SU-DHL-6 (cell line): ENCODE results near the gene AGPAT4.

ENCODE experiments used
- H2AFZ ChIP-seq: fragments of 200-600 bp; sonication (generic); 2 replicates; pipeline ENCODE4 v1.6.1; 2014; ENCODE audit warnings: low read depth, mild to moderate bottlenecking, moderate library complexity, mixed read lengths, antibody characterized with exemption, low read length; ENCODE audit not compliant: severe bottlenecking
- H3F3A ChIP-seq: fragments of 200-600 bp; shearing (Covaris generic); 2 replicates; pipeline ENCODE4 v1.6.0; 2016; ENCODE audit warnings: antibody characterized with exemption, mild to moderate bottlenecking; ENCODE audit not compliant: insufficient read depth
- H3K27ac ChIP-seq: fragments of 200-600 bp; sonication (generic); 2 replicates; pipeline ENCODE4 v1.5.1; 2016; ENCODE audit warnings: low read depth, mild to moderate bottlenecking, low read length, moderate library complexity, mixed read lengths
- H3K27me3 ChIP-seq: fragments of 200-600 bp; sonication (generic), shearing (Covaris generic); 2 replicates; pipeline ENCODE4 v1.6.0; 2014; ENCODE audit warnings: mild to moderate bottlenecking, low read length
- H3K36me3 ChIP-seq: fragments of 200-600 bp; sonication (generic); 2 replicates; pipeline ENCODE4 v1.6.1; 2014; ENCODE audit warnings: mild to moderate bottlenecking, low read length, mixed read lengths
- H3K4me2 ChIP-seq: fragments of 300-600, 200-600 bp; shearing (Covaris generic), sonication (generic); 2 replicates; pipeline ENCODE4 v1.6.0; 2014; ENCODE audit warnings: low read length, low read depth, mild to moderate bottlenecking; ENCODE audit not compliant: poor library complexity, severe bottlenecking
- H3K4me3 ChIP-seq: fragments of 200-600 bp; sonication (generic); 2 replicates; pipeline ENCODE4 v1.5.1; 2014; ENCODE audit warnings: antibody characterized with exemption, low read length, mild to moderate bottlenecking, mixed read lengths; ENCODE audit not compliant: insufficient read depth, poor library complexity, severe bottlenecking
- H3K79me2 ChIP-seq: fragments of 200-600 bp; sonication (generic); 2 replicates; pipeline ENCODE4 v1.6.1; 2014; ENCODE audit warnings: mild to moderate bottlenecking, low read length, moderate library complexity; ENCODE audit not compliant: insufficient read depth
- H3K9ac ChIP-seq: fragments of 200-600 bp; sonication (generic); 2 replicates; pipeline ENCODE4 v1.7.0; 2014; ENCODE audit warnings: mild to moderate bottlenecking, low read length
- H3K9me2 ChIP-seq: fragments of 200-600 bp; sonication (generic); replicated peaks from 2 replicates; pipeline ENCODE4 v1.6.1; 2014; ENCODE audit warnings: low read length; ENCODE audit not compliant: insufficient read depth
- H3K9me3 ChIP-seq: fragments of 200-600 bp; sonication (generic); 2 replicates; pipeline ENCODE4 v1.6.1; 2014; ENCODE audit warnings: low read length, mixed read lengths; ENCODE audit not compliant: insufficient read depth
- H4K20me1 ChIP-seq: fragments of 200-600 bp; sonication (generic); 2 replicates; pipeline ENCODE4 v1.6.1; 2014; ENCODE audit warnings: low read depth, mild to moderate bottlenecking, antibody characterized with exemption, low read length, moderate library complexity, mixed read lengths
- EZH2phosphoT487 ChIP-seq: fragments of 200-600 bp; sonication (generic), shearing (Covaris generic); conservative IDR thresholded peaks from 2 replicates; pipeline ENCODE4 v1.6.1; 2018; ENCODE audit warnings: mild to moderate bottlenecking, antibody characterized with exemption, low read length, moderate library complexity, mixed read lengths
- TF ChIP-seq, protein P1 (sequence below): fragments of 200-600 bp; sonication (generic); IDR thresholded peaks from one replicate; pipeline ENCODE4 v1.5.1; 2017; ENCODE audit warnings: antibody characterized with exemption, mild to moderate bottlenecking, low read length, moderate library complexity; ENCODE audit not compliant: insufficient read depth, poor library complexity, severe bottlenecking

AGPAT4 gene

DNA sequence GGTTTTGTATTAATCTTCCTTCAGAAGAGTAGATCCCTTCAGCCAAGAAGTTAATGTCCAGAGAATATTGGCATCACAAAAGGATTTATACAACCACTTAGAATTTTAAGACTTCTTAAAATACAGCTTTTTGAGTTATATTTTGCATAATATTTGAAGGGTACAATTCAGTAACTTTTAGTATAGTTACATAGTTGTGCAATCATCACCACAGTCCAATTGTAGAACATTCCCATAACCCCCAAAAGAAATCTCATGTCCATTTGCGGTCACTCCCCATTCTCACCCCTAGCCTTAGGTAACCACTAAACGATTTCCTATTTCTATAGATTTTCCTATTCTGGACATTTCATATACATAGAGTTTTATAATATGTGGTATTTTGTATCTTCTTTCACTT is 155.9 kb downstream of the AGPAT4 start:
- Histone ChIP-seq H2AFZ (no peak overlapping the region), H3K4me3 (no peak overlapping the region), H3K27ac (no peak overlapping the region), H3K9me2 (no peaks in the 10 kb centered on the region), H3K27me3 (no peaks in the 10 kb centered on the region), H3F3A (no peaks in the 10 kb centered on the region), H3K4me2 (no peak overlapping the region), H3K9ac (no peak overlapping the region), H3K36me3 (peaks cover 18% of the 10 kb centered on the region), H3K9me3 (no peaks in the 10 kb centered on the region), H4K20me1 (no peaks in the 10 kb centered on the region), H3K79me2 (no peaks in the 10 kb centered on the region)
- TF ChIP-seq, protein P1, sequence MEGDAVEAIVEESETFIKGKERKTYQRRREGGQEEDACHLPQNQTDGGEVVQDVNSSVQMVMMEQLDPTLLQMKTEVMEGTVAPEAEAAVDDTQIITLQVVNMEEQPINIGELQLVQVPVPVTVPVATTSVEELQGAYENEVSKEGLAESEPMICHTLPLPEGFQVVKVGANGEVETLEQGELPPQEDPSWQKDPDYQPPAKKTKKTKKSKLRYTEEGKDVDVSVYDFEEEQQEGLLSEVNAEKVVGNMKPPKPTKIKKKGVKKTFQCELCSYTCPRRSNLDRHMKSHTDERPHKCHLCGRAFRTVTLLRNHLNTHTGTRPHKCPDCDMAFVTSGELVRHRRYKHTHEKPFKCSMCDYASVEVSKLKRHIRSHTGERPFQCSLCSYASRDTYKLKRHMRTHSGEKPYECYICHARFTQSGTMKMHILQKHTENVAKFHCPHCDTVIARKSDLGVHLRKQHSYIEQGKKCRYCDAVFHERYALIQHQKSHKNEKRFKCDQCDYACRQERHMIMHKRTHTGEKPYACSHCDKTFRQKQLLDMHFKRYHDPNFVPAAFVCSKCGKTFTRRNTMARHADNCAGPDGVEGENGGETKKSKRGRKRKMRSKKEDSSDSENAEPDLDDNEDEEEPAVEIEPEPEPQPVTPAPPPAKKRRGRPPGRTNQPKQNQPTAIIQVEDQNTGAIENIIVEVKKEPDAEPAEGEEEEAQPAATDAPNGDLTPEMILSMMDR, result no peak
- no peak for TF ChIP-seq EZH2phosphoT487

DNA sequence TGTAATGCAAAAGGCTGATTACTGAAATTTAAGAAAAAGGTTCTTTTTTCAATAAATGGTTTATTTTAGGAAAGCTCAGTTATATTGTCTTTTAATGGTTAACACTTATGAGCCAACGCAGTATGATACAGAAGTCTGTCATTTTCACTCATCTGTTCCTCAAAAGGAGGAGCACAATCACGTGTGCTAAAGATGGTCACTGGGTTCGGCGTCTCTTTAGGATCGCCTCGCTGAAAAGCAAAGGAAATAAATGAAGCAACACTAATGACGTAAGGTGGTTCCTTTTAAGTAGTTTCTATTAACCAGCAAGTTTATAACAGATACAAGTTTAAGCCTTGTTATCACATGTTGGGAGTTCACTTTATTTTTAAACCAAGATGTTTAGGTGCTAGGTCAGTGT is 156.6 kb downstream of the AGPAT4 start:
- Histone ChIP-seq H3F3A (no peaks in the 10 kb centered on the region), H4K20me1 (no peaks in the 10 kb centered on the region), H3K9ac (no peak overlapping the region), H3K4me3 (no peak overlapping the region), H3K9me2 (no peaks in the 10 kb centered on the region), H3K36me3 (peaks cover 18% of the 10 kb centered on the region), H3K4me2 (no peak overlapping the region), H3K27me3 (no peaks in the 10 kb centered on the region), H3K79me2 (no peaks in the 10 kb centered on the region), H3K9me3 (no peaks in the 10 kb centered on the region), H3K27ac (no peak overlapping the region), H2AFZ (no peak overlapping the region)
- TF ChIP-seq, protein P1, result no peak
- TF ChIP-seq EZH2phosphoT487, result no peak

DNA sequence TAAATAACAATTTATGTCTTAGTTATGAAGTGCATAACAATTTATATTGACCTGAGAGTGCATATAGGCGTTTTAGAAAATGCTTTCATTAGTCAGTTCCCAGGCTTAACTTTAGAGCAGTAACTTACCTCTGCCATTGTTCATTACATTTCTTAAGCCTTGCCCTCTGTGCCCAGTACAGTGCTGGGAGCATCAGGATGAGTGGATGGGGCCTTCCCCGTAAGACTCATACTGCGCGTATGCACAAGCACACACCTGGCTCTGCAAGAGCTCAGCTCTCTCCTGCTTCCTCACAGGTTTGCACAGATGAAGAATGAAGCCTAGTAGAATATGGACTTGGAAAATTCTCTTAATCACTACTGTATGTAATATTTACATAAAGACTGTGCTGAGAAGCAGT is 157.3 kb downstream of the AGPAT4 start:
- TF ChIP-seq, protein P1, result no peak
- TF ChIP-seq EZH2phosphoT487, result no peak
- Histone ChIP-seq H3K9ac (no peak overlapping the region), H3F3A (no peaks in the 10 kb centered on the region), H3K9me2 (no peaks in the 10 kb centered on the region), H3K27ac (no peak overlapping the region), H3K9me3 (no peaks in the 10 kb centered on the region), H3K4me3 (no peak overlapping the region), H3K79me2 (no peaks in the 10 kb centered on the region), H4K20me1 (no peaks in the 10 kb centered on the region), H2AFZ (no peak overlapping the region), H3K4me2 (no peak overlapping the region), H3K36me3 (peaks cover 18% of the 10 kb centered on the region), H3K27me3 (no peaks in the 10 kb centered on the region)

DNA sequence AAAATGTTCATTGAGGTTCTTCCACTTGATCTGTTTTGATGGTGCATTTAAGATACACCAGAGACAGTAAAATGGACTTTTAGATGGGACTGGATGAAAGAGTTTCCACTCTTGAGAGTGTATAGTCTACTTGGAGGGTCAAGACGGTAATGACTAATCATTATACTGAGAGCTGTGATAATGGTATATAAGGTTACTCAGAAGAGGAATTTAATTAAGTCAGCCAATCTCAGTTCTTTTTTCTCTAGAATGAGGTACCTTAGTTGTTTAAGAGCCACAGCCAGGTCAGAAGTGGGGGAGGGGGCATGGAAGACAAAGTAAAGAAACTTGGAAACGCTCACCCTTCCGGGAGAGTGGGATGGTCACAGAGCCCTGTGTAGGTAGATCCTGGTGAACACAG is 158.4 kb downstream of the AGPAT4 start:
- no peaks in the 10 kb centered on the region for H3K9me3 ChIP-seq
- H3K79me2 ChIP-seq, result no peaks in the 10 kb centered on the region
- no peak overlapping the region for H2AFZ ChIP-seq
- no peak overlapping the region for H3K4me3 ChIP-seq
- no peaks in the 10 kb centered on the region for H4K20me1 ChIP-seq
- H3K9ac ChIP-seq, result no peak overlapping the region
- H3K9me2 ChIP-seq, result no peaks in the 10 kb centered on the region
- H3F3A ChIP-seq, result no peaks in the 10 kb centered on the region
- H3K27me3 ChIP-seq, result no peaks in the 10 kb centered on the region
- H3K36me3 ChIP-seq, result peaks cover 17% of the 10 kb centered on the region
- H3K4me2 ChIP-seq, result no peak overlapping the region
- no peak for TF ChIP-seq EZH2phosphoT487
- TF ChIP-seq, protein P1, result no peak
- no peak overlapping the region for H3K27ac ChIP-seq
